ENCODE data around the gene ZBTB37.

Gene ZBTB37

GRCh38 chr1:173887627-173888026 lies 19.4 kb downstream of the ZBTB37 start:
- Histone ChIP-seq H3K23ac (ENCODE audit: low read depth, low read length, poor library complexity) (no peak overlapping the region), H2BK15ac (ENCODE audit: low read length) (no peak overlapping the region), H2AK5ac (ENCODE audit: low read depth, low read length) (no peak overlapping the region), H3K9me3 (replicated peaks in 1 of 2; ENCODE audit: control insufficient read depth in 2 of 2, insufficient read depth in 1 of 2, low read depth in 1 of 2, low read length in 2 of 2) (no peaks in the 10 kb centered on the region), H4K91ac (ENCODE audit: low read depth, low read length, poor library complexity) (no peak overlapping the region), H4K8ac (ENCODE audit: low read depth, low read length) (no peak overlapping the region), H3K27me3 (ENCODE audit: control insufficient read depth in 3 of 3, insufficient read depth in 3 of 3, low read depth in 1 of 3, low read length in 3 of 3) (no peaks in the 10 kb centered on the region), H3K4me3 (ENCODE audit: low read length in 2 of 2) (no peak overlapping the region), H2BK120ac (ENCODE audit: low read depth, low read length) (no peak overlapping the region), H3K9ac (ENCODE audit: low read depth, low read length, poor library complexity) (no peak overlapping the region), H3K14ac (ENCODE audit: low read length) (no peak overlapping the region), H3K18ac (ENCODE audit: low read length) (no peak overlapping the region), H2BK5ac (ENCODE audit: low read length) (no peak overlapping the region), H3K4ac (ENCODE audit: low read length) (no peak overlapping the region), H3K36me3 (replicated peaks in 1 of 2; ENCODE audit: control insufficient read depth in 2 of 2, insufficient read depth in 2 of 2, low read length in 2 of 2) (peaks cover 12 to 64% of the 10 kb centered on the region in 2 donors), H3K4me2 (ENCODE audit: insufficient read depth, low read length, poor library complexity, severe bottlenecking) (no peak overlapping the region), H2BK12ac (ENCODE audit: low read length) (no peak overlapping the region), H3K79me1 (ENCODE audit: low read depth, low read length) (no peaks in the 10 kb centered on the region), H3K27ac (replicated peaks; ENCODE audit: low read length) (no peak overlapping the region), H3K4me1 (ENCODE audit: control insufficient read depth in 2 of 2, insufficient read depth in 1 of 2, low read depth in 1 of 2, low read length in 2 of 2) (peaks cover 0 to 2% of the 10 kb centered on the region in 2 donors), H2AFZ (ENCODE audit: low read length) (no peak overlapping the region)
- WGBS, 2 donors (ENCODE audit: extremely low coverage in 2 of 2, insufficient read length in 2 of 2, insufficient replicate concordance in 1 of 2), result no CpG with 5 or more reads among the region's 2 CpGs
- DNase-seq (ENCODE audit: low spot score), result no peak

GRCh38 chr1:173888749-173889148 lies 20.6 kb downstream of the ZBTB37 start:
- no peak overlapping the region for H4K91ac ChIP-seq (ENCODE audit: low read depth, low read length, poor library complexity)
- peaks cover 0 to 2% of the 10 kb centered on the region in 2 donors for H3K4me1 ChIP-seq (ENCODE audit: control insufficient read depth in 2 of 2, insufficient read depth in 1 of 2, low read depth in 1 of 2, low read length in 2 of 2)
- H3K23ac ChIP-seq (ENCODE audit: low read depth, low read length, poor library complexity), result no peak overlapping the region
- H3K27ac ChIP-seq (replicated peaks; ENCODE audit: low read length), result no peak overlapping the region
- no peak overlapping the region for H3K18ac ChIP-seq (ENCODE audit: low read length)
- no peak for DNase-seq (ENCODE audit: low spot score)
- H2AK5ac ChIP-seq (ENCODE audit: low read depth, low read length), result no peak overlapping the region
- no peak overlapping the region for H2BK12ac ChIP-seq (ENCODE audit: low read length)
- H2AFZ ChIP-seq (ENCODE audit: low read length), result no peak overlapping the region
- no peak overlapping the region for H3K14ac ChIP-seq (ENCODE audit: low read length)
- H3K9ac ChIP-seq (ENCODE audit: low read depth, low read length, poor library complexity), result no peak overlapping the region
- no peaks in the 10 kb centered on the region for H3K27me3 ChIP-seq (ENCODE audit: control insufficient read depth in 3 of 3, insufficient read depth in 3 of 3, low read depth in 1 of 3, low read length in 3 of 3)
- H2BK15ac ChIP-seq (ENCODE audit: low read length), result no peak overlapping the region
- no peaks in the 10 kb centered on the region for H3K79me1 ChIP-seq (ENCODE audit: low read depth, low read length)
- H3K4ac ChIP-seq (ENCODE audit: low read length), result no peak overlapping the region
- H3K36me3 ChIP-seq (replicated peaks in 1 of 2; ENCODE audit: control insufficient read depth in 2 of 2, insufficient read depth in 2 of 2, low read length in 2 of 2), result peaks cover 12 to 75% of the 10 kb centered on the region in 2 donors
- no peaks in the 10 kb centered on the region for H3K9me3 ChIP-seq (replicated peaks in 1 of 2; ENCODE audit: control insufficient read depth in 2 of 2, insufficient read depth in 1 of 2, low read depth in 1 of 2, low read length in 2 of 2)
- H3K4me3 ChIP-seq (ENCODE audit: low read length in 2 of 2), result no peak overlapping the region
- no peak overlapping the region for H3K4me2 ChIP-seq (ENCODE audit: insufficient read depth, low read length, poor library complexity, severe bottlenecking)
- H2BK5ac ChIP-seq (ENCODE audit: low read length), result no peak overlapping the region
- no peak overlapping the region for H4K8ac ChIP-seq (ENCODE audit: low read depth, low read length)
- H2BK120ac ChIP-seq (ENCODE audit: low read depth, low read length), result no peak overlapping the region

DNA sequence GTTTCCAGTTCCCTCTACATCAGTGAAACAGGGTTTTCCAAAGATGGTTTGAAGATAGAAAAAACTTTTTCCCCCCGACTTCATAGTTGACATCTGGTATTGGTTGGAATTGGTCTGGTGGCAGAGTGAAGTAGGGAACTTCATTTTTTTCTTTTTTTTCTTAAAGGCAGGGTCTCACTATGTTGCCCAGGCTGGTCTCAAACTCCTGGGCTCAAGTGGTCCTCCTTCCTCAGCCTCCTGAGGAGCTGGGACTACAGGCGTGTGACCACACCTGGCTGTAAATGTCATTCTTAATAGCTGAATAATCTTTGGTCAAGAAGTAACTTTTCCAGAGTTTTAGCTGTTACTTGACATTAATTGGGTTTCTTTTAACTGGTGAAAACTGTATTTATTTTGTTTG lies 21.7 kb downstream of the ZBTB37 start:
- H2AFZ ChIP-seq (ENCODE audit: low read length), result no peak overlapping the region
- no peak overlapping the region for H2AK5ac ChIP-seq (ENCODE audit: low read depth, low read length)
- WGBS, 2 donors (ENCODE audit: extremely low coverage in 2 of 2, insufficient read length in 2 of 2, insufficient replicate concordance in 1 of 2), result no CpG with 5 or more reads among the region's 2 CpGs
- H3K18ac ChIP-seq (ENCODE audit: low read length), result no peak overlapping the region
- no peaks in the 10 kb centered on the region for H3K9me3 ChIP-seq (replicated peaks in 1 of 2; ENCODE audit: control insufficient read depth in 2 of 2, insufficient read depth in 1 of 2, low read depth in 1 of 2, low read length in 2 of 2)
- no peak overlapping the region for H3K23ac ChIP-seq (ENCODE audit: low read depth, low read length, poor library complexity)
- H3K4me2 ChIP-seq (ENCODE audit: insufficient read depth, low read length, poor library complexity, severe bottlenecking), result no peak overlapping the region
- no peak overlapping the region for H2BK15ac ChIP-seq (ENCODE audit: low read length)
- peaks cover 0 to 2% of the 10 kb centered on the region in 2 donors for H3K4me1 ChIP-seq (ENCODE audit: control insufficient read depth in 2 of 2, insufficient read depth in 1 of 2, low read depth in 1 of 2, low read length in 2 of 2)
- H3K36me3 ChIP-seq (replicated peaks in 1 of 2; ENCODE audit: control insufficient read depth in 2 of 2, insufficient read depth in 2 of 2, low read length in 2 of 2), result peaks cover 12 to 83% of the 10 kb centered on the region in 2 donors
- H2BK120ac ChIP-seq (ENCODE audit: low read depth, low read length), result no peak overlapping the region
- H4K91ac ChIP-seq (ENCODE audit: low read depth, low read length, poor library complexity), result no peak overlapping the region
- no peak for DNase-seq (ENCODE audit: low spot score)
- no peak overlapping the region for H3K4me3 ChIP-seq (ENCODE audit: low read length in 2 of 2)
- no peaks in the 10 kb centered on the region for H3K27me3 ChIP-seq (ENCODE audit: control insufficient read depth in 3 of 3, insufficient read depth in 3 of 3, low read depth in 1 of 3, low read length in 3 of 3)
- no peak overlapping the region for H3K4ac ChIP-seq (ENCODE audit: low read length)
- no peak overlapping the region for H4K8ac ChIP-seq (ENCODE audit: low read depth, low read length)
- no peaks in the 10 kb centered on the region for H3K79me1 ChIP-seq (ENCODE audit: low read depth, low read length)
- H3K27ac ChIP-seq (replicated peaks; ENCODE audit: low read length), result no peak overlapping the region
- no peak overlapping the region for H2BK12ac ChIP-seq (ENCODE audit: low read length)
- no peak overlapping the region for H3K14ac ChIP-seq (ENCODE audit: low read length)
- no peak overlapping the region for H2BK5ac ChIP-seq (ENCODE audit: low read length)
- no peak overlapping the region for H3K9ac ChIP-seq (ENCODE audit: low read depth, low read length, poor library complexity)

DNA sequence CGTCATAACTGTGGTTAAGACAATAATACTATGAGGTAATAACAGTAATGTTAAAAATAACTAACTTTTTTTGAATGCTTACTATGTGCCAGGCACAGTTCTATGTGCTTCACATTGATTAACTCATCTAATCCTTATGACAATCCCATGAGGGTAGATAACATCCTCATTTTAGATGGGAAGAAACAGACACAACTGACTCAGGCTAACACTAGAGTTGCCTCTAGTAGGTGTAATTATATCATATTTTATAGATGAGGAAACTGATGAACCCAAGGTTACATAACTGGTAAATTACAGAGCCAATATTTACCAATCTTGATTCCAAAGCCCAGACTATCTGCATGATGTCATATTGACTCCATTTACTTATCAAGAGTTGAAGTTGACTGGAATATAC lies 25.4 kb downstream of the ZBTB37 start:
- H3K9me3 ChIP-seq (replicated peaks in 1 of 2; ENCODE audit: control insufficient read depth in 2 of 2, insufficient read depth in 1 of 2, low read depth in 1 of 2, low read length in 2 of 2), result no peaks in the 10 kb centered on the region
- WGBS, 2 donors (ENCODE audit: extremely low coverage in 2 of 2, insufficient read length in 2 of 2, insufficient replicate concordance in 1 of 2), result no CpG with 5 or more reads among the region's 1 CpG
- H2BK120ac ChIP-seq (ENCODE audit: low read depth, low read length), result no peak overlapping the region

More for the DNA sequence above, 25.4 kb downstream of the ZBTB37 start:
- no peaks in the 10 kb centered on the region for H3K27me3 ChIP-seq (ENCODE audit: control insufficient read depth in 3 of 3, insufficient read depth in 3 of 3, low read depth in 1 of 3, low read length in 3 of 3)
- H3K4me1 ChIP-seq (ENCODE audit: control insufficient read depth in 2 of 2, insufficient read depth in 1 of 2, low read depth in 1 of 2, low read length in 2 of 2), result no peaks in the 10 kb centered on the region
- H2AK5ac ChIP-seq (ENCODE audit: low read depth, low read length), result no peak overlapping the region
- H3K9ac ChIP-seq (ENCODE audit: low read depth, low read length, poor library complexity), result no peak overlapping the region
- H2BK5ac ChIP-seq (ENCODE audit: low read length), result no peak overlapping the region
- no peak overlapping the region for H3K14ac ChIP-seq (ENCODE audit: low read length)
- DNase-seq (ENCODE audit: low spot score), result no peak
- H2AFZ ChIP-seq (ENCODE audit: low read length), result no peak overlapping the region
- peaks cover 0 to 58% of the 10 kb centered on the region in 2 donors for H3K36me3 ChIP-seq (replicated peaks in 1 of 2; ENCODE audit: control insufficient read depth in 2 of 2, insufficient read depth in 2 of 2, low read length in 2 of 2)
- no peak overlapping the region for H2BK15ac ChIP-seq (ENCODE audit: low read length)
- no peak overlapping the region for H3K4ac ChIP-seq (ENCODE audit: low read length)
- no peak overlapping the region for H4K8ac ChIP-seq (ENCODE audit: low read depth, low read length)
- no peak overlapping the region for H3K18ac ChIP-seq (ENCODE audit: low read length)
- H4K91ac ChIP-seq (ENCODE audit: low read depth, low read length, poor library complexity), result no peak overlapping the region
- H3K27ac ChIP-seq (replicated peaks; ENCODE audit: low read length), result no peak overlapping the region
- H3K79me1 ChIP-seq (ENCODE audit: low read depth, low read length), result no peaks in the 10 kb centered on the region
- no peak overlapping the region for H2BK12ac ChIP-seq (ENCODE audit: low read length)
- H3K4me2 ChIP-seq (ENCODE audit: insufficient read depth, low read length, poor library complexity, severe bottlenecking), result no peak overlapping the region
- no peak overlapping the region for H3K4me3 ChIP-seq (ENCODE audit: low read length in 2 of 2)
- H3K23ac ChIP-seq (ENCODE audit: low read depth, low read length, poor library complexity), result no peak overlapping the region
